Neural crest cell (in vitro differentiated cells): ENCODE results near the gene ITPA. TPM values are rescaled to one million over a fixed set of nuclear protein-coding genes. Genes with fewer than 3 reads are reported as not detected.

Source experiments
- DNase-seq: peaks from one replicate; pipeline ENCODE4 v3.0.0; 2021; ENCODE audit warnings: low read depth, mixed read lengths, low spot score
- H3K27ac Mint-ChIP-seq: one replicate; pipeline ENCODE4 v1.8.0; 2021; ENCODE audit warnings: mild to moderate bottlenecking, mixed read lengths; ENCODE audit not compliant: unreplicated experiment
- H3K27me3 Mint-ChIP-seq: 2 replicates; pipeline ENCODE4 v1.8.0; 2021; ENCODE audit warnings: low read depth, mild to moderate bottlenecking, mixed read lengths
- H3K36me3 Mint-ChIP-seq: 2 replicates; pipeline ENCODE4 v1.8.0; 2021; ENCODE audit warnings: low read depth, mild to moderate bottlenecking, mixed read lengths
- H3K4me1 Mint-ChIP-seq: 2 replicates; pipeline ENCODE4 v1.8.0; 2021; ENCODE audit warnings: mixed read lengths
- H3K4me3 Mint-ChIP-seq: one replicate; pipeline ENCODE4 v1.8.0; 2021; ENCODE audit warnings: mild to moderate bottlenecking, mixed read lengths
- H3K9me3 Mint-ChIP-seq: 2 replicates; pipeline ENCODE4 v1.8.0; 2021; ENCODE audit warnings: mixed read lengths
- total RNA-seq: library from RNA; stranded (reverse); gene quantifications from 2 replicates; pipeline ENCODE4 v1.2.1, GENCODE V29; 2021
- TF ChIP-seq, protein P1 (sequence below): fragments of 200-600 bp; sonication (generic); conservative IDR thresholded peaks from 2 replicates; pipeline ENCODE4 v1.5.0; 2021; ENCODE audit warnings: antibody characterized with exemption, mild to moderate bottlenecking

The ITPA gene
- total RNA-seq, 1 donor from 2014 or later: 67.0 TPM

DNA sequence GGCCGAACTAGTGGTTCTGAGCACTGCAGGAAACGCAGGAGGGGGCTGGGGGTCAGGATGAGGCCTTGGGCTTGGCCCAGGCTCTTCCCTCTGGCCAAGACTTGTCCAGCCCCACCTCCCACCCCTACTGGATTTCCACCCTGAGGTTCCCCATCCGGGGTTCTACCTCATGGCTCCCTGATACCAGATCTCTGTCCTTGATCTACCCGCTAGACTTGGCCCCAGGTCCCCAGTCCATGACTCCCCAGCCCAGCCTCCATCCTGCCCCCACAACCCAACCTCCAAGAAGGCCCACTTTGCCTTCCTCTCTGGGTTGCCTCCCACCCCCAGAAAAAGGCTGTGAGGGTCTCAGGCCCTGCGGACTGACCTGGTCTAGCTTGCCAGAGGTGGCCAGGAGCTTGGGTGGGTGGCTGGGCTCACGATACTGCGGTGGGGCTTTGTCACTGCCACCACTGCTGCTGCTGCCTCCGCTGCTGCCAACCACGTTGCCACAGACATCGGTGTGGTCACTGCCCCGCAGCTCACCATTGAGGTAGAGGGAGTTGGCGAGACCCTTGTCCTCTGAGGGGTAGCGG is 42.9 kb upstream of the ITPA start:
- H3K36me3 Mint-ChIP-seq: no peaks in the 10 kb centered on the region
- H3K27ac Mint-ChIP-seq: no peak overlapping the region
- DNase-seq: no peak
- H3K4me3 Mint-ChIP-seq: no peak overlapping the region
- H3K4me1 Mint-ChIP-seq: no peaks in the 10 kb centered on the region
- TF ChIP-seq, protein P1, sequence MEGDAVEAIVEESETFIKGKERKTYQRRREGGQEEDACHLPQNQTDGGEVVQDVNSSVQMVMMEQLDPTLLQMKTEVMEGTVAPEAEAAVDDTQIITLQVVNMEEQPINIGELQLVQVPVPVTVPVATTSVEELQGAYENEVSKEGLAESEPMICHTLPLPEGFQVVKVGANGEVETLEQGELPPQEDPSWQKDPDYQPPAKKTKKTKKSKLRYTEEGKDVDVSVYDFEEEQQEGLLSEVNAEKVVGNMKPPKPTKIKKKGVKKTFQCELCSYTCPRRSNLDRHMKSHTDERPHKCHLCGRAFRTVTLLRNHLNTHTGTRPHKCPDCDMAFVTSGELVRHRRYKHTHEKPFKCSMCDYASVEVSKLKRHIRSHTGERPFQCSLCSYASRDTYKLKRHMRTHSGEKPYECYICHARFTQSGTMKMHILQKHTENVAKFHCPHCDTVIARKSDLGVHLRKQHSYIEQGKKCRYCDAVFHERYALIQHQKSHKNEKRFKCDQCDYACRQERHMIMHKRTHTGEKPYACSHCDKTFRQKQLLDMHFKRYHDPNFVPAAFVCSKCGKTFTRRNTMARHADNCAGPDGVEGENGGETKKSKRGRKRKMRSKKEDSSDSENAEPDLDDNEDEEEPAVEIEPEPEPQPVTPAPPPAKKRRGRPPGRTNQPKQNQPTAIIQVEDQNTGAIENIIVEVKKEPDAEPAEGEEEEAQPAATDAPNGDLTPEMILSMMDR: no peak
- H3K27me3 Mint-ChIP-seq: peaks cover 16% of the 10 kb centered on the region
- no peaks in the 10 kb centered on the region for H3K9me3 Mint-ChIP-seq

GRCh38 chr20:3166913-3167342 is 42.4 kb upstream of the ITPA start:
- Mint-ChIP-seq H3K36me3 (no peaks in the 10 kb centered on the region), H3K4me3 (no peak overlapping the region), H3K9me3 (no peaks in the 10 kb centered on the region), H3K27ac (no peak overlapping the region), H3K27me3 (peaks cover 18% of the 10 kb centered on the region), H3K4me1 (peaks cover 2% of the 10 kb centered on the region)
- no peak for DNase-seq
- TF ChIP-seq, protein P1: no peak

DNA sequence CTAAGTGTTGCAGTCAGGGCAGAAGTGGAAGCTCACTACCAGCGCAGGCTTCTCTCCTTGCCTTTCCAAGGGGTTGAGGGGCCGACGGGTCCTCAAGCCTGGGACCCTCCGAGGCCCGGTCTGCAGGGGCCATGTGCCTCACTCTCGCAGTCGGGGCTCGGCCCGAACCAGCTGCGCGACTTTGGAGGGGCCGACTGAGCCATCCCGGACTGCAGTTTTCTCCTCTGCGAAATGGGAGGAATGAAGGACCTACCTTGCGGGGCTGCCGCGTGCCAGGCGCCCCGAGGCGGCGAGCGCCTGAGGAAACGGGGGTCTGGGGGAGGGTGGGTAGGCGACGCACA is 41.6 kb upstream of the ITPA start:
- TF ChIP-seq, protein P1: no peak
- peaks cover 9% of the 10 kb centered on the region for H3K4me1 Mint-ChIP-seq
- H3K36me3 Mint-ChIP-seq: no peaks in the 10 kb centered on the region
- no peak overlapping the region for H3K4me3 Mint-ChIP-seq
- no peak for DNase-seq
- peaks cover 25% of the 10 kb centered on the region for H3K27me3 Mint-ChIP-seq
- no peaks in the 10 kb centered on the region for H3K9me3 Mint-ChIP-seq
- no peak overlapping the region for H3K27ac Mint-ChIP-seq

GRCh38 chr20:3168079-3168828 is 41.0 kb upstream of the ITPA start:
- peak overlapping the region; percentile 76 for H3K4me3 Mint-ChIP-seq

GRCh38 chr20:3168829-3169590 is 40.3 kb upstream of the ITPA start:
- Mint-ChIP-seq H3K4me1 (peaks cover 9% of the 10 kb centered on the region), H3K4me3 (peak overlapping the region; percentile 76), H3K36me3 (no peaks in the 10 kb centered on the region), H3K9me3 (no peaks in the 10 kb centered on the region), H3K27ac (no peak overlapping the region), H3K27me3 (peaks cover 26% of the 10 kb centered on the region)
- DNase-seq: no peak
- TF ChIP-seq, protein P1: no peak

More at GRCh38 chr20:3168079-3168828, 41.0 kb upstream of the ITPA start:
- TF ChIP-seq, protein P1: no peak
- Mint-ChIP-seq H3K36me3 (no peaks in the 10 kb centered on the region), H3K27me3 (peaks cover 26% of the 10 kb centered on the region), H3K4me1 (peaks cover 9% of the 10 kb centered on the region), H3K9me3 (no peaks in the 10 kb centered on the region), H3K27ac (no peak overlapping the region)
- DNase-seq: no peak
